Measurements from ENCODE around the gene HPX. TPM values are rescaled to one million over a fixed set of nuclear protein-coding genes. Genes with fewer than 3 reads are reported as not detected.

Gene HPX
- total and polyA plus RNA-seq, 4 experiments from 2014 or later: 0.83 to 1.3 TPM; not detected in 2

DNA sequence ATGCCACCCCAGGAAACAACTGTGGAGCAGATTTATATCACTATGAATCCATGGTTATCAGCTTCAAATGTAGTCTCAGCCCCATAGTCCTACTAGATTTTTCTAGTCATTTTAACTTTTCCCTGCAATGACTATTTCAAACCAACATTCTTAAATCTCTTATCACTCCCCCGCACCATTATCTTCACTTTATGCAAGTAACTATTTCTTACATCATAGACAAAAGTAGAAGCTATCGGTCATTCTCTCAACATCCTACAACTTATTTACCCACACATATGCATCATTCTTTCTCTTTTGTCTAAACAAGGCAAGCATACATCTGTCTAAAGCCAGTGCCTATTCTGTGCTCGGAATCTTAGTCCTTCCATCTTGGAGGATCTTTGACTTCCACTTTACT is 44.9 kb upstream of the HPX start:
- Histone ChIP-seq H3K36me3 (ENCODE audit: insufficient read depth, low read length) (peaks cover 41% of the 10 kb centered on the region), H3K27me3 (ENCODE audit: insufficient read depth, low read length) (no peaks in the 10 kb centered on the region), H3K9me3 (ENCODE audit: control insufficient read depth in 1 of 2, low read length in 2 of 2) (no peaks in the 10 kb centered on the region), H3K27ac (ENCODE audit: low read depth, low read length) (no peak overlapping the region), H3K4me1 (ENCODE audit: insufficient read depth, low read length) (peaks cover 31% of the 10 kb centered on the region), H3K4me3 (ENCODE audit: low read length in 2 of 2) (no peak overlapping the region)
- ChIA-PET POLR2A (ENCODE audit: partially characterized antibody) (interaction anchor here (1.2 kb wide), 1 partner anchor 96 kb away, joined by 3 read pairs; the partner anchor contains the start of gene SMPD1), CTCF (ENCODE audit: partially characterized antibody) (interaction anchor here (1.4 to 2.0 kb wide), 5 partner anchors 20 to 221 kb away, joined by 3 to 8 read pairs (median 4); partner anchors contain the start of gene MRPL17)
- Mint-ChIP-seq H3K4me1 (peaks cover 21 to 30% (median 29%) of the 10 kb centered on the region in 4 donors), H3K27ac (no peak overlapping the region), H3K27me3 (no peaks in the 10 kb centered on the region), H3K9me3 (no peaks in the 10 kb centered on the region), H3K4me3 (no peak overlapping the region), H3K36me3 (peaks cover 16 to 51% of the 10 kb centered on the region in 2 donors)
- DNase-seq: no peak
- intact Hi-C loops (cut with micrococcal nuclease): no loop called here

DNA sequence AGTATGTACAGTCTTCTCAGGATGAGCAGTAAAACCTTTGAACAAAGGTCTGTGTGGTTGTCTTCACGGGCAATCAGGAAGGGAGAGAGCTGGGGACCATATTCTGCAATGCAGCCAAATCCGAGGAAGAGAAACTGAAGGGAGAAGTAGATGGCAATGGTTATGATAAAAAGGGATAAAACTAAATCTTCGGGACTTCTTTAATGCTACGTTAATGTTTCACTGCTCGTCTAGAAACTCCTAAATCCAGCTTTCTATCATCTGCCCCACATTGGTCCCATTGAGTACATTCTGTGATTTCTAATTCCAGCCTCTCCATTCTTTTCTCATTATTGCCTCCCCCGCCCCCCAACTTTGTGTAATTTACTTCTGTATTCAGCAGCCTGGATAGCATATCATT is 42.2 kb upstream of the HPX start:
- H3K36me3 Mint-ChIP-seq: peaks cover 14 to 43% of the 10 kb centered on the region in 2 donors
- H3K9me3 ChIP-seq (ENCODE audit: control insufficient read depth in 1 of 2, low read length in 2 of 2): no peaks in the 10 kb centered on the region
- intact Hi-C loops (cut with micrococcal nuclease): loop anchor here (5.0 kb wide), 1 partner anchor 46 kb away; no protein-coding TSS in a partner anchor
- H3K36me3 ChIP-seq (ENCODE audit: insufficient read depth, low read length): peaks cover 43% of the 10 kb centered on the region
- DNase-seq: no peak
- H3K4me3 Mint-ChIP-seq: peak overlapping the region; percentile 51 to 98 (median 94)
- no peaks in the 10 kb centered on the region for H3K9me3 Mint-ChIP-seq
- peaks cover 26 to 44% (median 36%) of the 10 kb centered on the region in 4 donors for H3K4me1 Mint-ChIP-seq
- H3K4me3 ChIP-seq (ENCODE audit: low read length in 2 of 2): no peak overlapping the region
- no peaks in the 10 kb centered on the region for H3K27me3 ChIP-seq (ENCODE audit: insufficient read depth, low read length)
- CTCF ChIA-PET (ENCODE audit: partially characterized antibody): interaction anchor here (0.9 to 2.5 kb wide), 3 partner anchors 23 to 127 kb away, joined by 3 to 23 read pairs (median 5); no protein-coding TSS in a partner anchor
- POLR2A ChIA-PET (ENCODE audit: partially characterized antibody): interaction anchor here (1.2 to 4.7 kb wide), 8 partner anchors 11 to 248 kb away, joined by 4 to 30 read pairs (median 16); partner anchors contain the start of genes APBB1, FHIP1B, MRPL17 and SMPD1
- peak overlapping the region; percentile 81 to 99 (median 95) for H3K27ac Mint-ChIP-seq
- peaks cover 49% of the 10 kb centered on the region for H3K4me1 ChIP-seq (ENCODE audit: insufficient read depth, low read length)
- no peaks in the 10 kb centered on the region for H3K27me3 Mint-ChIP-seq
- H3K27ac ChIP-seq (ENCODE audit: low read depth, low read length): peak overlapping the region; percentile 90

GRCh38 chr11:6482441-6482840 is 41.7 kb upstream of the HPX start:
- Histone ChIP-seq H3K4me1 (ENCODE audit: insufficient read depth, low read length) (peaks cover 49% of the 10 kb centered on the region), H3K27me3 (ENCODE audit: insufficient read depth, low read length) (no peaks in the 10 kb centered on the region), H3K36me3 (ENCODE audit: insufficient read depth, low read length) (peaks cover 49% of the 10 kb centered on the region), H3K9me3 (ENCODE audit: control insufficient read depth in 1 of 2, low read length in 2 of 2) (no peaks in the 10 kb centered on the region), H3K27ac (ENCODE audit: low read depth, low read length) (peak overlapping the region; percentile 90), H3K4me3 (ENCODE audit: low read length in 2 of 2) (peak overlapping the region in 1 of 2 donors; percentile 83)
- Mint-ChIP-seq H3K4me1 (peaks cover 26 to 44% (median 36%) of the 10 kb centered on the region in 4 donors), H3K27me3 (no peaks in the 10 kb centered on the region), H3K9me3 (no peaks in the 10 kb centered on the region), H3K4me3 (peak overlapping the region; percentile 93 to 98 (median 96)), H3K27ac (peak overlapping the region; percentile 77 to 99 (median 98)), H3K36me3 (peaks cover 19 to 46% of the 10 kb centered on the region in 2 donors)
- ChIA-PET POLR2A (ENCODE audit: partially characterized antibody) (interaction anchor here (0.9 to 4.7 kb wide), 12 partner anchors 8 to 248 kb away, joined by 3 to 30 read pairs (median 10); partner anchors contain the start of genes APBB1, FHIP1B, MRPL17 and SMPD1), CTCF (ENCODE audit: partially characterized antibody) (interaction anchor here (0.9 to 2.5 kb wide), 8 partner anchors 23 to 223 kb away, joined by 3 to 23 read pairs (median 7); partner anchors contain the start of gene MRPL17)
- DNase-seq: no peak
- intact Hi-C loops (cut with micrococcal nuclease): loop anchor here (5.0 kb wide), 1 partner anchor 45 kb away; no protein-coding TSS in a partner anchor

DNA sequence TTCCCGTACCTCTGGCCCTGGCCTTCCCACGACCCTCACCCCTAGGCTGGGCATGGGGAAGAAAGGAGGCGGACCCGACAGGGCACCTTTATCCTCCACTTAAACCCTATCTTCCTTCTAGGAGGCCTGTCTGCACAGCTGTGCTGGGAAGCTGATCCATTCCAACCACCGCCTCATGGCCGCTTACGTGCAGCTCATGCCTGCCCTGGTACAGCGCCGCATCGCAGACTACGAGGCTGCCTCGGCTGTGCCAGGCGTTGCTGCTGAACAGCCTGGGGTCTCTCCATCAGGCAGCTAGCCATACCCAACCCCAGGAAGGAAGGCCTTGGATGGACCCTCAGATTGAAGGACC is 41.1 kb upstream of the HPX start:
- intact Hi-C loops (cut with micrococcal nuclease): loop anchor here (1.0 to 5.0 kb wide), 6 partner anchors 45 to 248 kb away; partner anchors contain the start of genes APBB1, FHIP1B, ILK and MRPL17
- peak in 1 of 5 donors; percentile 5 for DNase-seq
- no peaks in the 10 kb centered on the region for H3K27me3 ChIP-seq (ENCODE audit: insufficient read depth, low read length)
- peaks cover 52% of the 10 kb centered on the region for H3K36me3 ChIP-seq (ENCODE audit: insufficient read depth, low read length)
- ChIA-PET POLR2A (ENCODE audit: partially characterized antibody) (interaction anchor here (0.7 to 4.7 kb wide), 26 partner anchors 8 to 1505 kb away, joined by 3 to 30 read pairs (median 4); partner anchors contain the start of genes APBB1, EIF3F, FHIP1B and MRPL17), CTCF (ENCODE audit: partially characterized antibody) (interaction anchor here (0.7 to 2.5 kb wide), 14 partner anchors 10 to 223 kb away, joined by 3 to 23 read pairs (median 4); partner anchors contain the start of gene MRPL17)
- Mint-ChIP-seq H3K4me3 (peak overlapping the region; percentile 93 to 98 (median 96)), H3K9me3 (no peaks in the 10 kb centered on the region), H3K36me3 (peaks cover 19 to 48% of the 10 kb centered on the region in 2 donors), H3K4me1 (peaks cover 26 to 44% (median 36%) of the 10 kb centered on the region in 4 donors), H3K27me3 (no peaks in the 10 kb centered on the region), H3K27ac (peak overlapping the region; percentile 95 to 99 (median 98))
- peaks cover 49% of the 10 kb centered on the region for H3K4me1 ChIP-seq (ENCODE audit: insufficient read depth, low read length)
- H3K9me3 ChIP-seq (ENCODE audit: control insufficient read depth in 1 of 2, low read length in 2 of 2): no peaks in the 10 kb centered on the region
- H3K27ac ChIP-seq (ENCODE audit: low read depth, low read length): peak overlapping the region; percentile 90
- peak overlapping the region; percentile 83 to 97 for H3K4me3 ChIP-seq (ENCODE audit: low read length in 2 of 2)

DNA sequence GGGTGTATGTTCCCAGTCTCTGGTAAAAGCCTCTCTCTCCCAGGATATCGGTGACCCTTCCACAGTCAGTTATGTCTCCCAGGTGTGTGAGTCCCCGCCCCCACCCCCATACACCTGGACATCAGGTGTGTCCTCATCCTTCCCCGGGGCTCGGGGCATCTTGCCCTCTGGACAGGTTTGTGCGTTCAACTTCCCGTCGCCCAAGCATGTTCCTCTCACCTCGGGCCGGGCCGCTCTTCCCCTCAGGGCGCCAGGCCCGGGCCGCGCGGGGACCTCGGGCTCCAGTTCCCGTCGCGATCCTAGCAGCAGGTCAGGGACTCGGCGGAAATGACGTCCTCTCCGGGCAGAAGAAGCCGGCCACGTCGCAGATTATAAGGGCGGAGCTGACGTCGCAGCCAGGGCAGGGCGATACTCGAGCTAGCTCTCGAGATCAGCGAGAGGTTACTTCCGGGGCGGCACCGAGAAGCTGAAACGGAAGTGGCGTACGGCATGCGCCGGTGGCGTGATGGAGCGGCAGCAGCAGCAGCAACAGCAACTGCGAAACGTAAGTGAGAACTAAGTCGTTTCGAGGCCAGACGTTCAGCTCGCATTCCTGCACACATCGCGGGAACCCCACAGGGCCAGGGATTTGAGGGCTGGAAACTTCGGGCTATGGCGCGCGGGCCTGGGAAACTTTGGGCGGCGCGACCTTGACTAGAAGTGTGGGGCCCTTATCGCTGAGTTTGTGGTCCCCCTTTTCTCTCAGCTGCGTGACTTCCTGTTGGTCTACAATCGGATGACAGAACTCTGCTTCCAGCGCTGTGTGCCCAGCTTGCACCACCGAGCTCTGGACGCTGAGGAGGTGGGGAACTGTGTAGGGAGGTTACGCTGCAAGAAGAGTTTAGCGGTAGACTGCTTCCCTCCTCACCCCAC is 40.5 kb upstream of the HPX start, which contains the start of the genes ARFIP2 and TIMM10B:
TSS of gene ARFIP2 (minus strand) at position 320 of the 912 bp plus-strand sequence. CDS start 910 bp downstream, outside the sequence.
TSS of gene TIMM10B (plus strand) at position 490 of the 912 bp plus-strand sequence. CDS start at position 506, 16 bp downstream.
- ChIA-PET POLR2A (ENCODE audit: partially characterized antibody) (interaction anchor here (0.7 to 4.7 kb wide), 28 partner anchors 9 to 1506 kb away, joined by 3 to 30 read pairs (median 4); partner anchors contain the start of genes APBB1, EIF3F, FHIP1B and MRPL17), CTCF (ENCODE audit: partially characterized antibody) (interaction anchor here (0.6 to 2.5 kb wide), 16 partner anchors 10 to 224 kb away, joined by 3 to 23 read pairs (median 4); partner anchors contain the start of gene MRPL17)
- peak within 1 kb of the TSS; percentile 83 to 97 for H3K4me3 ChIP-seq (ENCODE audit: low read length in 2 of 2)
- H3K9me3 Mint-ChIP-seq: no peaks in the 10 kb centered on the region
- H3K36me3 Mint-ChIP-seq: peaks cover 19 to 52% of the 10 kb centered on the region in 2 donors
- H3K27ac Mint-ChIP-seq: peak within 1 kb of the TSS; percentile 95 to 99 (median 98)
- H3K9me3 ChIP-seq (ENCODE audit: control insufficient read depth in 1 of 2, low read length in 2 of 2): no peaks in the 10 kb centered on the region
- peaks cover 26 to 44% (median 36%) of the 10 kb centered on the region in 4 donors for H3K4me1 Mint-ChIP-seq
- intact Hi-C loops (cut with micrococcal nuclease): loop anchor here (1.0 to 5.0 kb wide), 6 partner anchors 44 to 247 kb away; partner anchors contain the start of genes APBB1, FHIP1B, ILK and MRPL17
- H3K4me3 Mint-ChIP-seq: peak within 1 kb of the TSS; percentile 93 to 98 (median 96)
- H3K36me3 ChIP-seq (ENCODE audit: insufficient read depth, low read length): peaks cover 55% of the 10 kb centered on the region
- peak within 1 kb of the TSS; percentile 90 for H3K27ac ChIP-seq (ENCODE audit: low read depth, low read length)
- H3K27me3 Mint-ChIP-seq: no peaks in the 10 kb centered on the region
- DNase-seq: peak; percentile 93 to 98 (median 95)
- H3K4me1 ChIP-seq (ENCODE audit: insufficient read depth, low read length): peaks cover 46% of the 10 kb centered on the region
- no peaks in the 10 kb centered on the region for H3K27me3 ChIP-seq (ENCODE audit: insufficient read depth, low read length)

GRCh38 chr11:6480299-6480914 is 39.6 kb upstream of the HPX start:
- ChIA-PET POLR2A (ENCODE audit: partially characterized antibody) (interaction anchor here (1.0 to 1.4 kb wide), 2 partner anchors 61 to 90 kb away, joined by 3 to 8 read pairs; partner anchors contain the start of genes APBB1 and SMPD1), CTCF (ENCODE audit: partially characterized antibody) (interaction anchor here (1.5 to 2.5 kb wide), 2 partner anchors 37 to 102 kb away, joined by 9 to 23 read pairs; no protein-coding TSS in a partner anchor)
- no peak for DNase-seq
- peaks cover 19 to 52% of the 10 kb centered on the region in 2 donors for H3K36me3 Mint-ChIP-seq
- H3K27me3 Mint-ChIP-seq: no peaks in the 10 kb centered on the region
- H3K4me3 Mint-ChIP-seq: peak overlapping the region; percentile 93 to 98 (median 96)
- intact Hi-C loops (cut with micrococcal nuclease): loop anchor here (2.0 to 5.0 kb wide), 2 partner anchors 43 to 62 kb away; partner anchors contain the start of gene APBB1
- H3K27ac Mint-ChIP-seq: peak overlapping the region; percentile 95 to 99 (median 98)
- peaks cover 43% of the 10 kb centered on the region for H3K4me1 ChIP-seq (ENCODE audit: insufficient read depth, low read length)
- no peaks in the 10 kb centered on the region for H3K9me3 ChIP-seq (ENCODE audit: control insufficient read depth in 1 of 2, low read length in 2 of 2)
- peaks cover 26 to 47% (median 36%) of the 10 kb centered on the region in 4 donors for H3K4me1 Mint-ChIP-seq
- no peaks in the 10 kb centered on the region for H3K9me3 Mint-ChIP-seq
- H3K4me3 ChIP-seq (ENCODE audit: low read length in 2 of 2): peak overlapping the region; percentile 83 to 97
- H3K27ac ChIP-seq (ENCODE audit: low read depth, low read length): peak overlapping the region; percentile 90
- peaks cover 48% of the 10 kb centered on the region for H3K36me3 ChIP-seq (ENCODE audit: insufficient read depth, low read length)
- H3K27me3 ChIP-seq (ENCODE audit: insufficient read depth, low read length): no peaks in the 10 kb centered on the region

All from CD4-positive, alpha-beta memory T cell (primary cell).